AG10803 (cell line): ENCODE data around the gene SLC9B1.

Experiments used
- DNase-seq: peaks from one replicate; pipeline ENCODE4 v3.0.0; 2010; ENCODE audit warnings: low read depth
- H3K4me3 ChIP-seq: 2 replicates; pipeline ENCODE4 v1.5.1; 2011; ENCODE audit warnings: mild to moderate bottlenecking, low read length, control low read depth
- TF ChIP-seq, protein P1 (sequence below): conservative IDR thresholded peaks from 2 replicates; pipeline ENCODE4 v1.5.1; 2011; ENCODE audit warnings: mild to moderate bottlenecking, low read length, control low read depth, inconsistent platforms

Gene SLC9B1

DNA sequence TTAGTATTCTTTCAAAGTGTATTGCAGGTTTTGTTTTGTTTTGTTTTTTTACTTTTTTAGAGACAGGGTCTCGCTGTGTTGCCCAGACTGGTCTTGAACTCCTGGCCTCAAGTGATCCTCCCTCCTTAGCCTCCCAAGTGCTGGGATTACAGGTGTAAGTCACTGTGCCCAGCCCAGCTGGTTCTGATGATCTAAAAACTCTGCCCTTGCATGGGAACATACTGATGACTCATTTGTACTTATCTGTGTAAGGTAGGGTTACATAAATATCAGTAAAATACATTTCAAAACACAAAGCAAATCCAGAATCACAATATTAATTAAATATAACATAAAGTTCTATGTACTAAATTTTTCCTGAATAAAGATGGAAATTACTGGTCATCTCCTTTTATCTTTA, 7.4 kb upstream of the SLC9B1 start:
- H3K4me3 ChIP-seq, result no peak overlapping the region
- TF ChIP-seq, protein P1, sequence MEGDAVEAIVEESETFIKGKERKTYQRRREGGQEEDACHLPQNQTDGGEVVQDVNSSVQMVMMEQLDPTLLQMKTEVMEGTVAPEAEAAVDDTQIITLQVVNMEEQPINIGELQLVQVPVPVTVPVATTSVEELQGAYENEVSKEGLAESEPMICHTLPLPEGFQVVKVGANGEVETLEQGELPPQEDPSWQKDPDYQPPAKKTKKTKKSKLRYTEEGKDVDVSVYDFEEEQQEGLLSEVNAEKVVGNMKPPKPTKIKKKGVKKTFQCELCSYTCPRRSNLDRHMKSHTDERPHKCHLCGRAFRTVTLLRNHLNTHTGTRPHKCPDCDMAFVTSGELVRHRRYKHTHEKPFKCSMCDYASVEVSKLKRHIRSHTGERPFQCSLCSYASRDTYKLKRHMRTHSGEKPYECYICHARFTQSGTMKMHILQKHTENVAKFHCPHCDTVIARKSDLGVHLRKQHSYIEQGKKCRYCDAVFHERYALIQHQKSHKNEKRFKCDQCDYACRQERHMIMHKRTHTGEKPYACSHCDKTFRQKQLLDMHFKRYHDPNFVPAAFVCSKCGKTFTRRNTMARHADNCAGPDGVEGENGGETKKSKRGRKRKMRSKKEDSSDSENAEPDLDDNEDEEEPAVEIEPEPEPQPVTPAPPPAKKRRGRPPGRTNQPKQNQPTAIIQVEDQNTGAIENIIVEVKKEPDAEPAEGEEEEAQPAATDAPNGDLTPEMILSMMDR, result no peak
- no peak for DNase-seq

DNA sequence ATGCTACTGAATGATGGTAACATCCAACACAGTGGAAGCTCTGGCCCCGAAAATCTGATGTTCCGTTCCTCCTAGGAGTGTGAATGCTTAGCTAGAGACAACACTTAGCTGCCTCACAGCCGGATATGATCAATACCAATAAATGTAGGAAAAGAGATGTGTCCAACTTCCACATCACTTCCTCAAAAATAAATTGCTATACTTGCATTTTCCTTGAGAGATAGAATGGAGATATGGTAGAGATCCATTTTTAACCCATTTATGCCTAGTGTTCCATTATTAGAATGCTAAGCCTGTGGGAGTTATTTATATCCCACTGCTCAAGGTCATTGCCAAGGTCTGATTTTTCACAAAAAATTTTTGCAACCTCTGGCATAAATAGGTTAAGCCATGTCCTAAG, 5.5 kb upstream of the SLC9B1 start:
- no peak overlapping the region for H3K4me3 ChIP-seq
- DNase-seq, result no peak
- TF ChIP-seq, protein P1, result no peak

DNA sequence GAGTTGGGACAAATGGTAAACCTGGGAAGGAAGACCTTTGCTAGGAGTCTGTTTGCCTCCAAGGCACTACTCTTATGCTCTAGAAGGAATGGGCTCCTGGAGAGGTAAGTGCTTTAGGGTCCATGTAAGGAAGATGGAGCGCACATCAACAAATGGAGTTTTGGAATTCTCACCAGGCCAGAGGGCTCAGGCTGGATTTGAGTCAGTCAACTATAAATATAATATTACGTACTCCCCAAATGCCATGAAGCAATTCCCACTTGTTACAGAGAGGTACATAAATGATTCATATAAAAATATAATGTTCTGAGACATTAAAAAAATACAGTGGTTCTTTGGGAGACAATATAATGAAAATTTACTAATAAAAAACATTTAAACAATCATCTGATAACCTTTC, 1.6 kb upstream of the SLC9B1 start:
- TF ChIP-seq, protein P1, result no peak

DNA sequence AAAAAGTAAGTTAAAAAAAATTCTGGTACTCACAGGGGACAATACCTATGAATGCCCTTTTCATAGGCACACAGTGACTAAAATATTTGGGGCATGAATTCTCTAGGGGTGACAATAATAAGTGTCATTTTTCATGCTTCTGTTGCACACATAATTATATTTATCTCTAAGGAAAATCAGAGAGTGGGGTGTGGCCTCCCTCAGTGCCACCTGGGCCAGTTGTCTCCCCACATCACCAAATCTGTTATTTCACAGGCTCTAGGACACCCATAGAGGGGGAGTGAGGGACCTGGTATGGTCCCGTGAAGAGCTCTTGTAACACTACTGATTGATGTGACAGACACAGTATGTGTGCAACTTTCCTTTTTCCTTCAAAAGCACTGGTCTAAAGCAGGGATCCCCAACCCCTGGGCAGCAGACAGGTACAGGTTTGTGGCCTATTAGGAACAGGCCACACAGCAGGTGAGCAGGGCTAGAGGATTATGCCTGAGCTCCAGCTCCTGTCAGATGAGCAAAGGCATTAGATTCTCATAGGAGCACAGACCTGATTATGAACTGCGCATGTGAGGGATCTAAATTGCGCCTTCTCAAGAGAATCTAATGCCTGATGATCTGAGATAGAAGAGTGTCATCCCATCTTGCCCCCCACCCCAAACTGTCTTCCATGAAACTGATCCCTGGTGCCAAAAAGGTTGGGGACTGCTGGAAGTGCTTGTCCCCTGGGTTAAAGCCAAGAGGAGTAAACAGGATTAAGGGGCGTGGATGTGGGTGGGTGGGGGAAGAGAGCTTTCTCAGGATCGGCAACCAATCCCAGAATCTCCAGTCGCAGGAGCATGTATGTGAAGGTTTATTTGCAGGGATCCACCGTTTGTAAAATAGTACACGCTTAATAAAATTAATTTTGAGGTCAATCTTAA, 856 bp downstream of the SLC9B1 start:
- TF ChIP-seq, protein P1, result no peak
- H3K4me3 ChIP-seq, result peak overlapping the region; percentile 59
- DNase-seq, result peak; percentile 0

More for the DNA sequence above, 1.6 kb upstream of the SLC9B1 start:
- no peak for DNase-seq
- no peak overlapping the region for H3K4me3 ChIP-seq

DNA sequence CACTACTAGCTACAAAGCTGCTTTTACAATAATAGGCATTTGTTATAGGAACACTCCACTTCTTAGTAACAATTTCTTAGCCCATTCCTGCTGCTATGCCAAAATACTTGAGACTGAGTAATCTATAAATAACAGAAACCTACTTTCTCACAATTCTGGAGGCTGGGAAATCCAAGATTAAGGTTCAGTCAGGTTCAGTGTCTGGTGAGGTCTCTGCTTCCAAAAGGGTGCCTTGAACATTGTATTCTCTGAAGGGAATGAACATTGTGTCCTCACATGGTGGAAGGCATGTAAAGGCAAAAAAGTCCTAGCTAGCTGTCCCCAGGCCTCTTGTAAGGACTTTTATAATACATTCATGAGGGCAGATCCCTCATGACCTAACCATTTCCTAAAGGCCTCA, 7.0 kb downstream of the SLC9B1 start:
- TF ChIP-seq, protein P1, result no peak
- DNase-seq, result peak; percentile 25
- no peak overlapping the region for H3K4me3 ChIP-seq

DNA sequence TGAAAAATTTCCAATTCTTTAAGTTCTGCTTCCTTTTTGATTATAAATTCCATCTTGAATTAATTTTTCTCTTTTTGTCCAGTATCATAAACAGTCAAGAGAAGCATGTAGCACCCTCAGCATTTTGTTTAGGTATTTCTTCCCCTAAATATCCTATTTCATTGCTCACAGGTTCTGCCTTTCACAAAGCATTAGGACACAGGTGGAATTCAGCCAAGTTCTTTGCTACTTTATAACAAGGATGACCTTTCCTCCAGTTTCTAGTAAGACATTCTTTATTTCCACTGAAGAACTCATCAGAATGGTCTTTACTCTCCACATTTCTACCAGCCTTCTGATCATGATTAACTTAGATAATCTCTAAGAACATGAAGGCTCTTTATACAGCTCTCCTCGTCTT, 7.4 kb downstream of the SLC9B1 start:
- DNase-seq, result peak; percentile 73
- TF ChIP-seq, protein P1, result no peak
- H3K4me3 ChIP-seq, result no peak overlapping the region
